ENCODE results near the gene TICRR.

DNA sequence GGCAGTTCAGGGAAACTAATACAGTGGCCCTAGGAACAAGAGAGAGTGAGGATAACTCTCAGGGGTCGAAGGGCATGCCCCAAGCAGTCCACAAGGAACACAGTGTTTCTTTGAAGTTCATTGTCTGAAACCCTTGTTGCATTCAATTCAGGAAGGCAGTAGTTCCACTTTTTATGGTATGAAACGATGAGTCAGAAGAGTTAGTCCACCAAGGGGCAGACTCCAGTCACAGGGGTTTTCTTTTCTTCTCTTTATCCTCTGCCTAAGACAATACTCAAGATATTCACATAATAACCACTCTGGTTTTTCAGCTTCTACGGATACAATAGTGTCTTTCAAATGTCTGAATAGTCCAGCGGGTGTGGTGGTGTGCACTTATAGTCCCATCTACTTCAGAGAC lies 23.7 kb upstream of the TICRR start:
- TF ChIP-seq POLR2AphosphoS5 (IDR thresholded peaks at IDR 0.05; ENCODE audit: low read depth, low read length), result no peak
- no peak for TF ChIP-seq RBAK (CRISPR knock-in tag; IDR thresholded peaks at IDR 0.05)
- TF ChIP-seq, protein P1, sequence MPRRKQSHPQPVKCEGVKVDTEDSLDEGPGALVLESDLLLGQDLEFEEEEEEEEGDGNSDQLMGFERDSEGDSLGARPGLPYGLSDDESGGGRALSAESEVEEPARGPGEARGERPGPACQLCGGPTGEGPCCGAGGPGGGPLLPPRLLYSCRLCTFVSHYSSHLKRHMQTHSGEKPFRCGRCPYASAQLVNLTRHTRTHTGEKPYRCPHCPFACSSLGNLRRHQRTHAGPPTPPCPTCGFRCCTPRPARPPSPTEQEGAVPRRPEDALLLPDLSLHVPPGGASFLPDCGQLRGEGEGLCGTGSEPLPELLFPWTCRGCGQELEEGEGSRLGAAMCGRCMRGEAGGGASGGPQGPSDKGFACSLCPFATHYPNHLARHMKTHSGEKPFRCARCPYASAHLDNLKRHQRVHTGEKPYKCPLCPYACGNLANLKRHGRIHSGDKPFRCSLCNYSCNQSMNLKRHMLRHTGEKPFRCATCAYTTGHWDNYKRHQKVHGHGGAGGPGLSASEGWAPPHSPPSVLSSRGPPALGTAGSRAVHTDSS (CRISPR knock-in tag; conservative IDR thresholded peaks at IDR 0.05), result no peak
- TF ChIP-seq, protein P2, sequence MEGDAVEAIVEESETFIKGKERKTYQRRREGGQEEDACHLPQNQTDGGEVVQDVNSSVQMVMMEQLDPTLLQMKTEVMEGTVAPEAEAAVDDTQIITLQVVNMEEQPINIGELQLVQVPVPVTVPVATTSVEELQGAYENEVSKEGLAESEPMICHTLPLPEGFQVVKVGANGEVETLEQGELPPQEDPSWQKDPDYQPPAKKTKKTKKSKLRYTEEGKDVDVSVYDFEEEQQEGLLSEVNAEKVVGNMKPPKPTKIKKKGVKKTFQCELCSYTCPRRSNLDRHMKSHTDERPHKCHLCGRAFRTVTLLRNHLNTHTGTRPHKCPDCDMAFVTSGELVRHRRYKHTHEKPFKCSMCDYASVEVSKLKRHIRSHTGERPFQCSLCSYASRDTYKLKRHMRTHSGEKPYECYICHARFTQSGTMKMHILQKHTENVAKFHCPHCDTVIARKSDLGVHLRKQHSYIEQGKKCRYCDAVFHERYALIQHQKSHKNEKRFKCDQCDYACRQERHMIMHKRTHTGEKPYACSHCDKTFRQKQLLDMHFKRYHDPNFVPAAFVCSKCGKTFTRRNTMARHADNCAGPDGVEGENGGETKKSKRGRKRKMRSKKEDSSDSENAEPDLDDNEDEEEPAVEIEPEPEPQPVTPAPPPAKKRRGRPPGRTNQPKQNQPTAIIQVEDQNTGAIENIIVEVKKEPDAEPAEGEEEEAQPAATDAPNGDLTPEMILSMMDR (CRISPR knock-in tag; IDR thresholded peaks at IDR 0.05), result no peak
- TF ChIP-seq JUN (CRISPR knock-in tag; IDR thresholded peaks at IDR 0.05), result no peak
- TF ChIP-seq FOXA1 (IDR thresholded peaks at IDR 0.05), result no peak
- TF ChIP-seq FOXA1 (CRISPR knock-in tag; IDR thresholded peaks at IDR 0.05), result no peak
